ENCODE measurements around the gene TRAPPC12. TPM values are rescaled to one million over a fixed set of nuclear protein-coding genes. Genes with fewer than 3 reads are reported as not detected.

Gene TRAPPC12
- total and polyA plus RNA-seq, 8 donors = 83.0 to 119 (median 100.0) TPM

GRCh38 chr2:3459185-3460015, 79.9 kb downstream of the TRAPPC12 start:
- Histone ChIP-seq H3K9me3 (no peaks in the 10 kb centered on the region), H3K27ac (no peak overlapping the region), H3K4me3 (no peak overlapping the region), H3K4me1 (peaks cover 0 to 8% of the 10 kb centered on the region in 2 donors), H3K27me3 (no peaks in the 10 kb centered on the region), H3K36me3 (peaks cover 0 to 73% of the 10 kb centered on the region in 2 donors)
- peak in 2 of 4 donors; percentile 71 to 84 for DNase-seq
- peak; percentile 89 for ATAC-seq
- TF ChIP-seq CTCF (IDR thresholded peaks at IDR 0.05) = no peak
- intact Hi-C loops (cut with DNase I) = no loop called here

GRCh38 chr2:3460156-3460555, 80.7 kb downstream of the TRAPPC12 start:
- Histone ChIP-seq H3K27me3 (no peaks in the 10 kb centered on the region), H3K4me3 (no peak overlapping the region), H3K36me3 (peaks cover 0 to 74% of the 10 kb centered on the region in 2 donors), H3K9me3 (no peaks in the 10 kb centered on the region), H3K4me1 (peaks cover 0 to 8% of the 10 kb centered on the region in 2 donors), H3K27ac (no peak overlapping the region)
- TF ChIP-seq CTCF (IDR thresholded peaks at IDR 0.05) = no peak
- intact Hi-C loops (cut with DNase I) = no loop called here
- ATAC-seq = no peak
- peak in 1 of 4 donors; percentile 19 for DNase-seq

- intact Hi-C loops (cut with DNase I) = no loop called here
- peaks cover 0 to 8% of the 10 kb centered on the region in 2 donors for H3K4me1 ChIP-seq
- ATAC-seq (no peak), DNase-seq (peak in 2 of 4 donors; percentile 27 to 71)
- TF ChIP-seq CTCF (IDR thresholded peaks at IDR 0.05) = no peak
- H3K9me3 ChIP-seq = no peaks in the 10 kb centered on the region
- no peak overlapping the region for H3K27ac ChIP-seq
- H3K36me3 ChIP-seq = peaks cover 0 to 84% of the 10 kb centered on the region in 2 donors
- H3K27me3 ChIP-seq = no peaks in the 10 kb centered on the region
- H3K4me3 ChIP-seq = no peak overlapping the region
Measured at GRCh38 chr2:3460831-3461800, 81.6 kb downstream of the TRAPPC12 start.

GRCh38 chr2:3461801-3462492, 82.5 kb downstream of the TRAPPC12 start:
- no peak overlapping the region for H3K4me3 ChIP-seq
- intact Hi-C loops (cut with DNase I) = no loop called here
- H3K9me3 ChIP-seq = no peaks in the 10 kb centered on the region
- H3K27me3 ChIP-seq = no peaks in the 10 kb centered on the region
- H3K27ac ChIP-seq = no peak overlapping the region
- peaks cover 0 to 8% of the 10 kb centered on the region in 2 donors for H3K4me1 ChIP-seq
- DNase-seq = peak in 2 of 4 donors; percentile 32 to 64
- peaks cover 0 to 84% of the 10 kb centered on the region in 2 donors for H3K36me3 ChIP-seq
- peak; percentile 79 to 91 for TF ChIP-seq CTCF (IDR thresholded peaks at IDR 0.05)
- peak; percentile 67 for ATAC-seq

All from left lung (tissue), 10 donors.